ENCODE measurements around the gene LENG8.

The LENG8 gene

DNA sequence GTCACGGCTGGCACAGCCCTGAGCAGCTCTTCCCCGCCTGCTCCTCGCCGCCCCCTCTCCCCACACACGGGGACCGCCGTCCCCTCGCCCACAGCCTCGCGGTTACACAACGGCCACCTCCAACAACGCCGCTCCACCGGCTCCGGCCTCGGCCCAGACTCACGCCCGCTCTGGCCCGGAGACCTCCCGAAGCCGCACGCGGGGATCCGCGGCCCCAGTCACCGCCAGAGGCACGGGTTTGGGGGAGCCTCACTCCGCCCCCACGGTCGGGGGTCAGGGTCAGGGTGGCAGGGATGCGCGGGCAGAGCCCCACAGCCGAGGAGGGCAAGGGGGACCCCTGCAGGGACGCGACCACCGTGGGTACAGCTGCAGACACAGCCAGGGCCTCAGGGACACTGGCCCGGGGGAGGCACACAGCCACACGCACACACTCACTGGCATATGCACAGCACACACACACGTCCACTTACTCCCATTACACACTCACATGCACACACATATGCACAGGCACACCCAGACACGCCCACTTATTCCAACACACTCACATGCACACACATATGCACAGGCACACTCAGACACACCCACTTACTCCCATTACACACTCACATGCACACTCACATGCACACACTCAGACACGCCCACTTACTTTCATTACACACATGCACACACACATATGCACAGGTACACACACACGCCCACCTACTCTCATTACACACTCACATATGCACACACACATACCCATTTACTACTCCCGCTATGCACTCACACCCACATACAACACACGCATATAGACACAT lies 32.1 kb upstream of the LENG8 start:
- POLR2A ChIA-PET: interaction anchor here (1.2 kb wide), 1 partner anchor 8 kb away, joined by 4 read pairs; no protein-coding TSS in a partner anchor
- Histone ChIP-seq H3K4me3 (ENCODE audit: low read depth, low read length) (no peak overlapping the region), H3K36me3 (ENCODE audit: control insufficient read depth in 2 of 2, insufficient read depth in 1 of 2, low read length in 2 of 2) (no peaks in the 10 kb centered on the region), H3K27ac (ENCODE audit: extremely low read depth, low read depth, low read length) (no peak overlapping the region), H3K4me1 (ENCODE audit: control insufficient read depth, insufficient read depth, low read length) (no peaks in the 10 kb centered on the region; the same call in 1 of the 2 replicates), H3K9me3 (ENCODE audit: control insufficient read depth, insufficient read depth, low read depth, low read length) (0 out of 2 replicates have a peak, but pooled peaks cover 2% of the 10 kb centered on the region)
- CTCF ChIA-PET: interaction anchor here (0.9 to 2.7 kb wide), 6 partner anchors 11 to 92 kb away, joined by 3 to 15 read pairs (median 6); no protein-coding TSS in a partner anchor
- TF ChIP-seq WT1 (tag by site-specific recombination; IDR thresholded peaks at IDR 0.05) (no peak), KLF7 (tag by site-specific recombination; IDR thresholded peaks at IDR 0.05; ENCODE audit: borderline replicate concordance) (0 out of 2 replicates have a peak, but pooled peaks have one; percentile 12), KLF1 (tag by site-specific recombination; IDR thresholded peaks at IDR 0.05) (peak; percentile 35; the same call in 1 of the 2 replicates), ZFHX2 (tag by site-specific recombination; conservative IDR thresholded peaks at IDR 0.05) (peak; percentile 95), KLF16 (tag by site-specific recombination; IDR thresholded peaks at IDR 0.05) (peak; percentile 67; the same call in 1 of the 2 replicates), ZNF785 (tag by site-specific recombination; IDR thresholded peaks at IDR 0.05) (peak; percentile 74), KLF8 (tag by site-specific recombination; IDR thresholded peaks at IDR 0.05) (peak; percentile 28; the same call in 1 of the 2 replicates), KLF9 (tag by site-specific recombination; IDR thresholded peaks at IDR 0.05; ENCODE audit: low read depth) (peak; percentile 98), ZNF133 (tag by site-specific recombination; IDR thresholded peaks at IDR 0.05) (peak; percentile 20; the same call in 1 of the 2 replicates), EGR2 (tag by site-specific recombination; IDR thresholded peaks at IDR 0.05; ENCODE audit: low read depth) (peak; percentile 85), ZNF175 (tag by site-specific recombination; IDR thresholded peaks at IDR 0.05) (no peak)
- TF ChIP-seq, protein P1, sequence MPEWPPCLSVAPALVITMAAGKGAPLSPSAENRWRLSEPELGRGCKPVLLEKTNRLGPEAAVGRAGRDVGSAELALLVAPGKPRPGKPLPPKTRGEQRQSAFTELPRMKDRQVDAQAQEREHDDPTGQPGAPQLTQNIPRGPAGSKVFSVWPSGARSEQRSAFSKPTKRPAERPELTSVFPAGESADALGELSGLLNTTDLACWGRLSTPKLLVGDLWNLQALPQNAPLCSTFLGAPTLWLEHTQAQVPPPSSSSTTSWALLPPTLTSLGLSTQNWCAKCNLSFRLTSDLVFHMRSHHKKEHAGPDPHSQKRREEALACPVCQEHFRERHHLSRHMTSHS (tag by site-specific recombination; IDR thresholded peaks at IDR 0.05): peak; percentile 30; the same call in 1 of the 2 replicates
- TF ChIP-seq, protein P2, sequence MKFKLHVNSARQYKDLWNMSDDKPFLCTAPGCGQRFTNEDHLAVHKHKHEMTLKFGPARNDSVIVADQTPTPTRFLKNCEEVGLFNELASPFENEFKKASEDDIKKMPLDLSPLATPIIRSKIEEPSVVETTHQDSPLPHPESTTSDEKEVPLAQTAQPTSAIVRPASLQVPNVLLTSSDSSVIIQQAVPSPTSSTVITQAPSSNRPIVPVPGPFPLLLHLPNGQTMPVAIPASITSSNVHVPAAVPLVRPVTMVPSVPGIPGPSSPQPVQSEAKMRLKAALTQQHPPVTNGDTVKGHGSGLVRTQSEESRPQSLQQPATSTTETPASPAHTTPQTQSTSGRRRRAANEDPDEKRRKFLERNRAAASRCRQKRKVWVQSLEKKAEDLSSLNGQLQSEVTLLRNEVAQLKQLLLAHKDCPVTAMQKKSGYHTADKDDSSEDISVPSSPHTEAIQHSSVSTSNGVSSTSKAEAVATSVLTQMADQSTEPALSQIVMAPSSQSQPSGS (tag by site-specific recombination; IDR thresholded peaks at IDR 0.05; ENCODE audit: low read depth): no peak
- TF ChIP-seq, protein P3, sequence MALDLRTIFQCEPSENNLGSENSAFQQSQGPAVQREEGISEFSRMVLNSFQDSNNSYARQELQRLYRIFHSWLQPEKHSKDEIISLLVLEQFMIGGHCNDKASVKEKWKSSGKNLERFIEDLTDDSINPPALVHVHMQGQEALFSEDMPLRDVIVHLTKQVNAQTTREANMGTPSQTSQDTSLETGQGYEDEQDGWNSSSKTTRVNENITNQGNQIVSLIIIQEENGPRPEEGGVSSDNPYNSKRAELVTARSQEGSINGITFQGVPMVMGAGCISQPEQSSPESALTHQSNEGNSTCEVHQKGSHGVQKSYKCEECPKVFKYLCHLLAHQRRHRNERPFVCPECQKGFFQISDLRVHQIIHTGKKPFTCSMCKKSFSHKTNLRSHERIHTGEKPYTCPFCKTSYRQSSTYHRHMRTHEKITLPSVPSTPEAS (tag by site-specific recombination; IDR thresholded peaks at IDR 0.05): peak; percentile 67
- TF ChIP-seq, protein P4, sequence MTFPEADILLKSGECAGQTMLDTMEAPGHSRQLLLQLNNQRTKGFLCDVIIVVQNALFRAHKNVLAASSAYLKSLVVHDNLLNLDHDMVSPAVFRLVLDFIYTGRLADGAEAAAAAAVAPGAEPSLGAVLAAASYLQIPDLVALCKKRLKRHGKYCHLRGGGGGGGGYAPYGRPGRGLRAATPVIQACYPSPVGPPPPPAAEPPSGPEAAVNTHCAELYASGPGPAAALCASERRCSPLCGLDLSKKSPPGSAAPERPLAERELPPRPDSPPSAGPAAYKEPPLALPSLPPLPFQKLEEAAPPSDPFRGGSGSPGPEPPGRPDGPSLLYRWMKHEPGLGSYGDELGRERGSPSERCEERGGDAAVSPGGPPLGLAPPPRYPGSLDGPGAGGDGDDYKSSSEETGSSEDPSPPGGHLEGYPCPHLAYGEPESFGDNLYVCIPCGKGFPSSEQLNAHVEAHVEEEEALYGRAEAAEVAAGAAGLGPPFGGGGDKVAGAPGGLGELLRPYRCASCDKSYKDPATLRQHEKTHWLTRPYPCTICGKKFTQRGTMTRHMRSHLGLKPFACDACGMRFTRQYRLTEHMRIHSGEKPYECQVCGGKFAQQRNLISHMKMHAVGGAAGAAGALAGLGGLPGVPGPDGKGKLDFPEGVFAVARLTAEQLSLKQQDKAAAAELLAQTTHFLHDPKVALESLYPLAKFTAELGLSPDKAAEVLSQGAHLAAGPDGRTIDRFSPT (tag by site-specific recombination; IDR thresholded peaks at IDR 0.05): 0 out of 2 replicates have a peak, but pooled peaks have one; percentile 36

DNA sequence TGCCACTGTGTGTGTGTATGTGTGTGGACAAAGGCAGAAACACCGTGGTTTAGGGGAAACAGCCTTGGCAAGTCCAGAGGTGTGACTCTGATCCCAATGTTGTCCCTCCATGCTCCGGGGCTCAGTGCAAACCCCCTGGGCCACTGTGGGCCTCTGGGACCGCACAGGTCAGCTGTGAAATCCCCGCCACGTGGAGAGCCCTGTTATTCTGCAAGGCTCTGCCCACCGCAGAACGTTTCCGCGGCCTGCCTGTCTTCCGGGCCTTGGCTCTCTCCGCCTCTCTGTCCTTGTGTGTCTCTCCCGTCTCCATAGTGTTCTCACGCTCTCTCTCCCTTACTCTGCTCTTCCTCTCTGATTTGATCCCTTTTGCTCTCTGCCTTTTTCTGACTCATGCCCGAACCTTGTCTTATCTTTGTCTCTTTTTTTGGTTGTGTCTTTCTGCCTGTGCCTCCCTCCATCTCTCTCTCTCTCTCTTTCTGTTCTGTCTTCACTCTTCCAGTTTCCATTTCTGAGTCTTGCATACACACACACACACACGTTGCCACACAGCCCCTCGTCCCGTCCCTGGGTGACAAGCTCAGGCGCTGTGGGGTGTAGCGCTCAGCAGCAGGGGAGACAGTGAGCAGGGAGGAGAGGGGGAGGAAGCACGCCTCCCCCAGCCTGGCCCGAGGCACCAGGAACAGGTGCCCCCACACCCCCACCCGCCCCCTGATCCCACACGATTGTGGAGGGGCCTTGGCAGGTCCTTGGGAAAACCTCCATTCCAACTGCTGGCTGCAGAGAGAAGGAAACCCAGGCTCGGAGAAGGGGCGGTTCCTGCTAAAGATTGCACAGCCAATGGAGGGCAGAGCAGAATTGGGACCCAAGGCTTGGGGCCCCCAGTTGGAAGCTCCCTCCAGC lies 30.7 kb upstream of the LENG8 start:
- Histone ChIP-seq H3K27ac (ENCODE audit: extremely low read depth, low read depth, low read length) (no peak overlapping the region), H3K4me3 (ENCODE audit: low read depth, low read length) (no peak overlapping the region), H3K36me3 (ENCODE audit: control insufficient read depth in 2 of 2, insufficient read depth in 1 of 2, low read length in 2 of 2) (no peaks in the 10 kb centered on the region), H3K4me1 (ENCODE audit: control insufficient read depth, insufficient read depth, low read length) (no peaks in the 10 kb centered on the region; the same call in 1 of the 2 replicates), H3K9me3 (ENCODE audit: control insufficient read depth, insufficient read depth, low read depth, low read length) (0 out of 2 replicates have a peak, but pooled peaks cover 2% of the 10 kb centered on the region)
- TF ChIP-seq HOXD13 (CRISPR knock-in tag; IDR thresholded peaks at IDR 0.05; ENCODE audit: borderline replicate concordance): no peak
- TF ChIP-seq EGR2 (tag by site-specific recombination; IDR thresholded peaks at IDR 0.05; ENCODE audit: low read depth): 0 out of 2 replicates have a peak, but pooled peaks have one; percentile 19
- TF ChIP-seq ZNF335 (tag by site-specific recombination; conservative IDR thresholded peaks at IDR 0.05): no peak
- peak; percentile 47; the same call in 1 of the 2 replicates for TF ChIP-seq ZBTB17 (tag by site-specific recombination; IDR thresholded peaks at IDR 0.05)
- no peak for TF ChIP-seq ZNF266 (tag by site-specific recombination; IDR thresholded peaks at IDR 0.05; ENCODE audit: low read depth)
- peak; percentile 44; the same call in 1 of the 2 replicates for TF ChIP-seq PRDM1 (tag by site-specific recombination; IDR thresholded peaks at IDR 0.05)
- TF ChIP-seq ZNF366 (tag by site-specific recombination; conservative IDR thresholded peaks at IDR 0.05): peak; percentile 41; the same call in 1 of the 2 replicates
- TF ChIP-seq ZFHX2 (tag by site-specific recombination; conservative IDR thresholded peaks at IDR 0.05): peak; percentile 20; the same call in 1 of the 2 replicates
- TF ChIP-seq ZNF404 (tag by site-specific recombination; IDR thresholded peaks at IDR 0.05): no peak
- POLR2A ChIA-PET: interaction anchor here (0.6 to 3.1 kb wide), 2 partner anchors 12 to 30 kb away, joined by 7 to 10 read pairs; partner anchors contain the start of gene LENG8
- CTCF ChIA-PET: interaction anchor here (1.7 kb wide), 1 partner anchor 8 kb away, joined by 3 read pairs; no protein-coding TSS in a partner anchor

All from HEK293 (cell line).